Right lobe of liver (tissue), 4 donors: ENCODE measurements around the gene CASZ1.

Source experiments
- CTCF ChIP-seq, 4 donors: fragments of 200-600 bp in 3 of 4; fragments of 450-650 bp in 1 of 4; IDR thresholded peaks; one replicate each; pipeline versions ENCODE4 v1.5.1 to v1.8.0; 2016 to 2022; ENCODE audit warnings: antibody characterized with exemption in 4 of 4, mild to moderate bottlenecking in 2 of 4
- POLR2A ChIP-seq: fragments of 450-650 bp; IDR thresholded peaks from one replicate; pipeline ENCODE4 v1.6.1; 2017; ENCODE audit warnings: antibody characterized with exemption, mild to moderate bottlenecking
- donor health status: DM: no; HTN: no; CAD: no.
- donor health status: DM: no; HTN: no; CAD: no.
- donor health status: DM: no; HTN: yes; CAD: no.

- no peak for TF ChIP-seq CTCF (IDR thresholded peaks at IDR 0.05)
- TF ChIP-seq POLR2A, result no peak
Observed at GRCh38 chr1:10602936-10603335, 193.5 kb downstream of the CASZ1 start.
